ENCODE results near the gene KIF1B.
A peak's percentile ranks its signal among the peaks of the same experiment; 100 is the strongest.

KIF1B gene

DNA sequence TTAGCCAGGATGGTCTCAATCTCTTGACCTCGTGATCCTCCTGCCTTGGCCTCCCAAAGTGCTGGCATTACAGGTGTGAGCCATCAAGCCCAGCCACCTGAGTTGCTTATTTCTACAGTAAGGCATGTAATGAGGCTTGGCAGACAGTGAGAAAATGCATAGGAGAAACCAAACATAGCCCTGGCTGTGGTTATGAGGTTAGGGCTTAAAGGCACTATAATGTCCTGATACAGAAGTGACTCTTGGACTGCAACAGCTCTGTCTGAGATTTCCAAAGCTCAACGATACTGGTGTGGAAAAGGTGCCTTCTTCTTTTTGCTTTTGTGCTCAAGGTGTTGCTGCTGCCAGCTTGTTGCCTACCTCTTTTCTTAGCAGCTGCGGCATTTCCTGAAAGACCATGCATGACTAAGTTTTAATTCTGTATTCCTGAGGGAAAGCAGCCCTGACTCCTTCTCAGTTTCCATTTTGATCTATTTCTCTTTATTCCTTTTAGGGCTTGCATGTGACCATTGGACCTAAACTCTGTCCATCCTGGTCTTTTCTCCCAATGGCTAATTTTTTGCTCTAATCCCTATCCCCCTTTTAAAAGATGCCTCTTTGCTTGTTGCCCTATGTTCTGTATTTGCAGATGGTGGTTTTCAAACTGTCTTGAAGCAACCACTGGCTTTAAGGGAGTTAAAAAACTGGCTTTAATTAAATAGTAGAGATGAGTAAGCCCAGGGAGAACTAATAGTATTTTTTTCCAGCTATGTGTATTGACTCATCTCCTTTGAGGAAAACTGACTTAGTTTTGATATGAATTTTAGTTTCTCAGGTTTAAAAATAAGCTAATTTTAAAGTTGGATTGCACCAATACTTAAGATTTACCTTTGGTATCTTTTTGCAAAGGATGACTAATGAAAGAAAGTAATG is 70.3 kb downstream of the KIF1B start:
- DNase-seq (ENCODE audit: low spot score) = no peak

DNA sequence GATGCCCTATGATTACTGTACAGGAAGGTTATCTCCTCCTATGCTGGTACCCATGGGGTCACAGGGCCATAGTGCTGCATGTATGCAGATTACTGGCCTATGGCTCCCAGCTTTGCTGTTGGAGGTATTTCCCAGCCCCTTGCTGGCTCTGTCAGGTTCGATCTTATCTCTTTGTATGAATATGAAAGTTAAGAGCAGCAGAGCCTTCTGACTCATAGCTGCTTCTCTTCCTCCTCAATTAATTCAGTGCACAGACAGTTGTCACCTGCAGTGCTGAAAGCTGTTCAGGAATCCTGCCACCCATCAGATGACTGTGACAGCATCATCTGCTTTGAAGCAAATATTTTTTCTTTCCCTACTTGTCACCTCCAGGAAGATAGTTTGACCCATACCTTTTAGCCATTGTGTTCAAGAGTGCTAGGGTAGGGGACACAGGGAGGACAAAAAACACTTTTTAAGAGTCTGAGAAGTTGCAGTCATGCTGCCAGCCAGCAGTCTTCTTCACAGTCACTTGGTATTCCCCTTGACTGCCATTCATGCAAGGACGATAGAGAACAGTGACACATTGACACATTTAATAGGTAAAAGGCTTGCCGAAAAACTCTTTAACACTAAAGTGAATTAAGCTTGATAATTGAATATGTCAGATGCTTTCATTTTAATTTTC is 73.1 kb downstream of the KIF1B start:
- no peak for DNase-seq (ENCODE audit: low spot score)

DNA sequence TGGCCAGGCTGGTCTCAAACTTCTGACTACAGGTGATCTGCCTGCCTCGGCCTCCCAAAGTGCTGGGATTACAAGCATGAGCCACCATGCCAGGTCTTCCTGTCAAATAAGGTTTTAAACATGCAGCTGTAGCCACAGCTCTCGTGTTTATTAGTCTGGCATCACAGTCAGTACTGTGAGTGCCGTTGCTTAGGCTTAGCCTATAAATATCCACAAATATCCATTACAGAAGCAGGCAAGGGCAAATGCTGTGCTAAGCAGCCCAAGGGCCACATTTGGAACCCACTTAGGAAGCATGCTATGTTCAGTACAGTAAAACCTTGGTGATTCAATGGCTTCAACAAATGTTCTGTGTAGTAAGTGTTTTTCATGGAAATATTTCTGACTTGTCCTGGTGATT is 75.9 kb downstream of the KIF1B start:
- DNase-seq (ENCODE audit: low spot score) = no peak

DNA sequence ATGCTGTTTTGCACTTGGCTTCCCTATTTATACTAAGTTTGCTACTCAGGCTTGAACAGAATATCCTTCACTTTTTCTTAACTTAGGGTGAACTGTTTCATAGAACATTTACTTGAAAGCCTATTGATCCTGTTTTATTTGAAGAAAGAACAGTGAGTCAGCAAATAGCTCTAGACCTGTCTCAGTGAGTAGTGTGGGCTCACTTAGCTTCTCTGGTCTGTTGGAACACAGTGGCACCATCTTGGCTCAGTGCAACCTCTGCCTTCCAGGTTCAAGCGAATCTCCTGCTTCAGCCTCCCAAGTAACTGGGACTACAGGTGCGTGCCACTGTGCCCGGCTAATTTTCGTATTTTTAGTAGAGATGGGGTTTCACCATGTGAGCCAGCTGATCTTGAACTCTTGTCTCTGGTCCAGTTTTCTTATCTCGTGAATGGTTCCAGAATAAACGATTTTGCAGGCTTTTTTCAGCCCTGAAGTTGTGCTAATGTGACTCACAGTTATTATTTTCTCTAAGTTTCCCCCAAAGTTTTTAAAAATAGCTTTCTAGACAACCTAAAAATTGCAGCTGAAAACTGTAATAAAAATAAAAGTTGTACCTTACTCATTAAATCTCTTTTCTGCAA is 76.8 kb downstream of the KIF1B start:
- DNase-seq (ENCODE audit: low spot score) = no peak

DNA sequence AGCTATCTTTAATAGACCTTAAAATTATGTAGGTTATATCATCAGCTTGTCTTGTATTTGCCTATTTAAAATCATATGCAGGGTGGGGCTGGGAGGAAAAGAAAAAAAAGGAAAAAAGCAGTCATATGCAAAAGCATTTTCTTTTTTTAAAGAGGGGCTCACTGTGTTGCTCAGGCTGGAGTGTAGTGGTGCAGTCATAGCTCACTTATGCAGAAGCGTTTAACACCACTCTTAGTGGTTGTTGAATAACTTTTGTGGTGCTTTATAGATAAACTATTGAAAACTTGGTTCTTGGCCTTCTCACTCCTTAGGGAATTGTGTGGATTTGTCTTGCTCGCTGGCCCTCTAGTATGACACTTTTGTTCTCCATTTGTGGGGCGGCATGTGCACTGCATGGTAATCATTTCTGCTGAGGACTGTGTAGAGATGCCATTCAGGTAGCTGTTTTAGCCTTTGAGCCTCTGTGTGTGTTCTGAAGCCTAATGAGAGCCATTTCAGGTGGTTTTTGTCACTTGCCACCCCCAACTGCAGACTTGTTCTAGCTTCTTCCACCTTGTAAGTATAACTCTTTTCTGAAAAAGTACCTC is 77.8 kb downstream of the KIF1B start:
- no peak for DNase-seq (ENCODE audit: low spot score)

DNA sequence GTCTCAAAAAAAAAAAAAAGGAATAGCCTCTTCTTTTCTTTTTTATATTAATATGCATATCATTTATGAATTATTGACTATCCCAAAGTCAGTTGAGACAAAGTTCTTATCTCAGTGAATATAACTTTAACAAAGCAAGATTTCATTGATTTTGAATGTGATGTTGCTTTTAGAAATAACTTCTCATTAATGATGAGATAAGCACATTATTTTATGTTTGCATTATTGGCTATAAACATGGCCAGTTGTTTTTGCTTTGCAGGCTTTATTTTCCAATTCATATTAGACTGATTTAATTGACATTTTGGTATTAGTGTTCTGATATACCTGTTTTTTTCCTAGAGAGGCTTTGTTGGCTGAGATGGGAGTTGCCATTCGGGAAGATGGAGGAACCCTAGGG is 81.3 kb downstream of the KIF1B start:
- no peak for DNase-seq (ENCODE audit: low spot score)

DNA sequence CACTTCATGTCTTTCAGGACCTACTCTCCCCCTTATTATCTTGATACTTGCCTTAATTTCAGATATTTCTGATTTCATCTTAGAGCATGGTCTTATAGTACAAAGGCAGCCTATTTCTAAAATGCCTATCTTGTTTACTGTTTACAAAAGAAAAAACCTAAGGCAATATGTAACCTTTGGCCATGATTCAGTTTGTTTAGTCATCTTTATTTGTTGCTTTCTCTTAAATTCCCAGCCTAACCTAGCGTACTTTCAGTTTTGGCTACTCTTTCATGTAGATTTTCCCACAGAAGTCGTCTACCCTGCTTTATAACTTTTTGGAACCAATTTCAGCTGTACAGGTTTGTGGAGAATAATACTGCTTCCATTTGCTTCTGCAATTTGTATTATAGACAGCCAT is 81.8 kb downstream of the KIF1B start:
- no peak for DNase-seq (ENCODE audit: low spot score)

DNA sequence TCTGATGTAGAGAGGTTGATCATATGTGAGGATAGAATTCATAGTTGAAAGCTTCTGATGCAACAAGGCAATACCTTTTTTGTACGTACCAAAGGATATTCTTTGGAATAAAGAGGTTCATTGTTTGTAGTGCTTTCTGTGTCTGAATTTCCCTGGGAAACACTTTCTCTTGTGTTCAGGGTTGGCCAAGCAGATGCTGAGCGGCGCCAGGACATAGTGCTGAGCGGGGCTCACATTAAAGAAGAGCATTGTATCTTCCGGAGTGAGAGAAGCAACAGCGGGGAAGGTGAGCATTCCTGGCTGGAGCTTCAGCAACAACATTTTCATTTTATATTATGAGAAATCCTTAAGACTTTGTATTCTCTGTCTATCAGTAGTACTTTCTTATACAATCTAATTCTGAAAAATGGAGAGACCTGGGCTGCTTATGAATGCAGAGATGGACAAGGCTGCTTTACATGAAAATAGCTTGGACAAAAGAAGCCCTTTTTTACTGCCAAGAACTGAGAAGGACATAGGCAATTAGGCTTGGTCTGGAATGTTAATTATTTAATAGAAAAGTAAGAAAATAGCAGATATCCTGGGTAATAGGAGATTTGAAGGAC is 85.2 kb downstream of the KIF1B start:
- DNase-seq (ENCODE audit: low spot score) = peak; percentile 92

DNA sequence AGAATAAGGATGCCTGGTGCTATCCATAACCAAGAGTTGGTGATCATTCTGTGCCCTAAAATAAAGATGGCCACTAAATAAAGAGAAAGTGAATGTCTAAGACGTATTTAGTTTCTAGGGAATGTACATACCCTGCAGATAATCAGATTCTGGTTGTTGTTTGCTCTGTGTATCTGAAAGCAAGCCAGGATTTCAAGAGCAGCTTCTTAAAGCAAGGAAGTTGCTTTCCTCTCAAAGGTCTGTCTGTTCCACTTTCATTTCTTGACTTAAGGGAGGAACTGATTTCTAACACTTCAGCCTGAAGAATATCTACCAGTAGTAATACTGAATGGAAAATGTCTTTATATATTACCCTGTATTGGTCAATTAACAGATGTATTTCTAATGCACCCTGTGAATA is 88.8 kb downstream of the KIF1B start:
- DNase-seq (ENCODE audit: low spot score) = no peak

DNA sequence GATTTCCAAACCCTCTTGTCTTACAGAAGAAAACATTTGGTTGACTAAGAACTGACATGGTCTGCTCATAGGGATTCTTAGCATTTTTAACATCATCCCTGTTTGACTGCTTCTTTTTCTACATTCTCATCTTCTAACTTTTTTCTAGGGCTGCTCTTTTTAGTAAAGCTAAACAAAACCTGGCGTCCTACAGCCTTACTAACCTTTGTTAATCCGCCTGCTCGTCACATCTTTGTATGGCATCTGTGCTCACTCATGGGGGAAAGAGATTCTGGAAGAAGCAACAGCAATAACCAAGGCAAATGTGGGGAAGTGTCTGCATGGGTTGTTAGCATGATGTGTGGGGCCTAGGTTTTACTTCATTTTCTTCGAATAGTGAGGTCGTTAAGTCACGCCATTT is 92.0 kb downstream of the KIF1B start:
- no peak for DNase-seq (ENCODE audit: low spot score)

DNA sequence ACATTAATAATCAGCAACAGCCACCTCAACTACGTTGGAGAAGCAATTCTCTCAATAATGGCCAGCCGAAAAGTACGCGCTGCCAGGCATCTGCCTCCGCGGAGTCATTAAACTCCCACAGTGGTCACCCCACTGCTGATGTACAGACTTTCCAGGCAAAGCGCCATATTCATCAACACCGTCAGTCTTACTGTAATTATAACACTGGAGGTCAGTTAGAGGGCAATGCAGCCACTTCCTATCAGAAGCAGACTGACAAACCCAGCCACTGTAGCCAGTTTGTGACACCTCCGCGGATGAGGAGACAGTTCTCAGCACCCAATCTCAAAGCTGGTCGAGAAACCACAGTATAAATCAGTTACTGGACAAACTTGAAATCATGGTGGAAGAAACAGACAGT is 93.9 kb downstream of the KIF1B start:
- DNase-seq (ENCODE audit: low spot score) = no peak

DNA sequence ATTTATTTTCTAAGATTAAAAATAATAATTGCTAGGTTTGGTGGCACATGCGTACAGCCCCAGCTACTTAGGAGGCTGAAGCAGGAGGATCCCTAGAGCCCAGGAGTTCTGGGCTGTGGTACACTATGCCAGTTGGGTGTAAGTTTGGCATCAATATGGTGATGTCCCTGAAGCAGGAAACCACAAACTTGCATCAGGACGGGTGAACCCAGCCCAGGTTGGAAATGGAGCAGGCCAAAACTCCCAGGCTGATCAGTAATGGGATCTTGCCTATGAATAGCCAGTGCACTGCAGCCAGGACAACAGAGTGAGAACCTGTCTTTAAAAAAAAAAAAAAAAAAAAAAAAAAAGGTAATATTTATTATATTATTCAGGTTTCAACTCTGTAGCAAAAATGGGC is 96.1 kb downstream of the KIF1B start:
- DNase-seq (ENCODE audit: low spot score) = no peak

DNA sequence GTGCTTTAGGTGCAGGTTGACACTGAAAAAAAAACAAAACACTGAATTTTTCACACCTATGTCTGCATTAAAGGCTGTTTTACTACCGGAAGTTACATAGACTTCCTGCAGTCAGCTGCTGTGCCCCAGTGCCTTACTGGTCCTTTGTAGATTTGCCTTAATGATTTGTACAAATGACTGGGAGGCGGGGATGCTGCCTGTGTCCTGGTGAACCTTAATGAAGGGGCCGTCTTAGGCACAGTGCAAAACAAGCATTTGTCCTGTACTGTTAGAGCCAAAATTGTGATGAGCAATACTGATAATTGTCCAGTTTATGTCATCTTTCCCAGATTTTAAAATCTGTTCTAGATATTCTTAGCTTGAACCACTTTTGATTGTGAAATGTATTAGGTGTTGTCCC is 97.6 kb downstream of the KIF1B start:
- no peak for DNase-seq (ENCODE audit: low spot score)

DNA sequence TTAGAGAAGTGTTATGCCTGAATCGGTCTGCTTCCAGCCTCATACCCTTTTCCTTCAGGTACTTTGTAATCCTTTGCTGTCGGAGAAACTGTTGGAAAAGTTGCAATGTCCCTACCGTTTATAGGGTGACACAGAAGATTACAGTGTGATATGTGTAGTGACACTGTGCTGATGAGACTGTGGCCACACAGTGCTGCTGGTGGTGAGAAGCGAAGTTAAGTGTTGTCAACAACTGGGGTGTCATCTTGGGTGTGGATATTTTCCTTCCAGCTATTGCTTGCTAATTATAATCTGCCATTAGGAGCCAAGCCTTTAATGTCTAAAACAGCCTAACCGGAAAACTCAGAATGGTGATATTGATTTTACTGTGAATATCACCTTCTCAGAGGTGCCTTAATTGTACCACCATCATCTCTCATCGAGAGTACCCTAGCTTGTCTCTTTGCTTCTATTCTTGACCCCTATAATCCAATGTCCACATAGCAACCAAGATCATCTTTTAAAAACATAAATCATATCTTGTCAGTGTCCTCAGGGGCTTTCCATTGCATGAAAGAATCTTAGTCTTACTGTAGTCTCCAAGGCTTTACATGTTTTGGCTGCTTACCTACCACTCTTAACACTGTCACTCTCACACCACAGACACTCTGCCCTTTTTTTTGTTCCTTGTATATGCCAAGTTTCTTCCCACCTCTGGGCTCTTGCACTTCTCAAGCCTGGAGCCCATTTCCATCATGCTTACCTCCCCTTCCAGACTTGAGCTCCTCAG is 99.1 kb downstream of the KIF1B start:
- DNase-seq (ENCODE audit: low spot score) = no peak

DNA sequence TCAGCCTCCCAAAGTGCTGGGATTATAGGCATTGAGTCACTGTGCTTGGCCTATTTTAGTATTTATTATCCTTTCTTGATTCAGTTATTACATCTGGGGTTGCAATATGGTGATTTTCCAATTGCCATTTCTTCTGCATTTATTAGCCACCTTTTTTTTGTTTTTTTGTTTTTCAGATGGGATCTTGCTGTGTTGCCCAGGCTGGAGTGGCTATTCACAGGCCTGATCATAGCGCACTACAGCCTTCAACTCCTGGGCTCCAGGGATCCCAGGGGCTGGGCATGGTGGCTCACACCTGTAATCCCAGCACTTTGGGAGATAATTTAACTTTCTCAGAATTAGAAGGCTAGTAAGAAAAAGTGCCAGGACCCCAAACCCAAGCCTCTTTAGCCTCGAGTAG is 106.4 kb downstream of the KIF1B start:
- no peak for DNase-seq (ENCODE audit: low spot score)

DNA sequence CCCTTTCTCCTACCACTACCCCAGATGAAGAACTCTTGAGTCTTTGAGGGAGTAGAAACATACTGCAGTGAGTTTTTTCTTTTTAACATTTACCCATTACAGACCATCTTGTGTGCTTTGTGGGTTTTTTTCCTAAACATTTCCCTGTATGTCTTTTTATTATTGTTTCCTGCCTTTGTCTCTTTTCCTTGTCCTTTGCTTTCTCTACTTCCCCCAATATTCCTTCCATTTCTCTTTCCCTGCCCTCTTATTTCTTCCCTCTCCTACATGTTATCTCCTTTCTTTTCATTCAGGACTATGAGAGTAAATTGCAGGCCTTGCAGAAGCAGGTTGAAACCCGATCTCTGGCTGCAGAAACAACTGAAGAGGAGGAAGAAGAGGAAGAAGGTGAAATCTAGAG is 109.4 kb downstream of the KIF1B start:
- no peak for DNase-seq (ENCODE audit: low spot score)

DNA sequence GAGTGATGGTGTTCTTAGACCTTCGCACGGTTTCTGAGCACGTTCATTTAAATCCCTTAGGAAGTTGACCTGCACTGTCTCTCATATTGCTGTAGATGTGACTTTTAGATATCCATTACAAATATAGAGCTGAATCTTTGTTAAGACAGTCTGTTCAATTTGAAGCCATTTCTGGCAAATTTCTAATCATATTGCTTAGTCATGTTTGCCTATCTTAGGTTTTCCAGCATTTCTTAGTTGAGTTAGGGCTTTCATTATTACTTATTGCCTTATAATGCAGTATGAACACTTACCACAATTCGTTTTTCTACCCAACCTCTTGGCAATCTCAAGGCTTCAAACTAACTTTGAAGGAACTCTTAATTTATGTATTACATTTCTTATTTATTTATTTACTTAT is 110.0 kb downstream of the KIF1B start:
- no peak for DNase-seq (ENCODE audit: low spot score)

DNA sequence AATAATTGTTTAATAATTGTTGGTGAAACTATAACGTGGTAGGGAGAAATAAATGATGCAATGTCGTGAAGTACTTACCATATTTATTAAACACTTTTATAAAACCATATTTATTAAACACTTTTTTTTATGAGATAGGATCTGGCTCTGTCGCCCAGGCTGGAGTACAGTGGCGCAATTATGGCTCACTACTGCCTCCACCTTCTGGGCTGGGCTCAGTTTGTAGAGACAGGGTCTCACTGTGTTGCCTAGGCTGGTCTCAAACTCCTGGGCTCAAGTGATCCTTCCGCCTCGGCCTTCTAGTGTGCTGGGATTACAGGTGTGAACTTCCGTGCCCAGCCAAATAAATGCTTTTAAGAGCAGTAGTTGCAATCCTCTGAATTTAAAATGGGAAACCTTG is 112.5 kb downstream of the KIF1B start:
- DNase-seq (ENCODE audit: low spot score) = no peak

DNA sequence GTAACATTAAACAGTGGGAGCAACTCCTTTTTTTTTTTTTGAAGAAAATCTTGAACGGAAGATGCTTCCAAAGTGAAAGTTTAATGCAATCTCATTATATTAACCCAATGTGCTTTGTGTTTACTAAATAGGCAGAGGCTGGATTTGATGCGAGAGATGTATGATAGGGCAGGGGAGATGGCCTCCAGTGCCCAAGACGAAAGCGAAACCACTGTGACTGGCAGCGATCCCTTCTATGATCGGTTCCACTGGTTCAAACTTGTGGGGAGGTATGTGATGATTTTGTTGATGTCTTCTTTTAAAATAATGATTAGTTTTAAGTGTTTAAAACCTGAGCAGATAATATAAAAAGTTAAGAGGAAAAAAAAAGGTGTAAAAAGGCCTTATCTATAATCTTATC is 114.3 kb downstream of the KIF1B start:
- no peak for DNase-seq (ENCODE audit: low spot score)

DNA sequence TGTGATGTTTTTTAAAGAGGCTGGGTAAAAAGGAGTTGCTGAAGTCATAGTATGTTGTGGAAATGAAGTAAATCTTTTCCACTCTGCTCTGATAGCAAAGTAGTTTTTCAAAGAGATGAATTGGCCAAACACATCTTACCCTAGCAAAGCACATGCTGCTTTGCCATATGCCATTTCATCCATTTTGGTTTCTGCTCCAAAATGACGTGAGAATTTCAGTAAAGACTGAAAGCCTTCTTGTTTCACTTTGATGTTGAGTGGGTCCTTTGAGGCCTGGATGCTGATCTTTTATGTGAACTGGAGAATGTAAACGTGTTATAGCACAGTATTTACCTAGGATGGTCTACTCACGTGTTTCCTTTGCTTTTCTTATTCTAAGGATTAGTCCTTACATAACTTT is 115.2 kb downstream of the KIF1B start:
- DNase-seq (ENCODE audit: low spot score) = no peak

DNA sequence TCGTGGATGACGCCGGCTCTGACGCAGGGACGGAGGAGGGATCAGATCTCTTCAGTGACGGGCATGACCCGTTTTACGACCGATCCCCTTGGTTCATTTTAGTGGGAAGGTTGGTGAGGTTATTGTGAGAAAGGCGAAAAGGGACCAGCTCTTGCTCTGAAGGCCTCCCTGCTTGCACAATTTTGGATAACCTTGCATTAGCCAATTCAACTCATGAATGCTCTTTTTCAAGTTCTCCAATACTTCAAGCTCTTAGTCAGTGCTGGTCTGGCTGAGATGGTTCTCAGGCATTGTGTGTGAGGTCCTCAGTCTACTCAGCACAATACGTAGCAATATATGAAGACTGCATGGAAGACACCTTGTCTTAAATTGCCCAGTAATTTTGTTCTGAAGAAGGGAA is 115.9 kb downstream of the KIF1B start:
- DNase-seq (ENCODE audit: low spot score) = no peak
